ENCODE results near the gene NHS. TPM values are rescaled to one million over a fixed set of nuclear protein-coding genes. Genes with fewer than 3 reads are reported as not detected.

NHS gene
- total RNA-seq, 2 donors from 2014 or later = 1.2 to 2.7 TPM

GRCh38 chrX:17542123-17542522 lies 167.1 kb downstream of the NHS start:
- no peaks in the 10 kb centered on the region for H3K9me3 Mint-ChIP-seq
- ATAC-seq (no peak), DNase-seq (ENCODE audit: low spot score in 2 of 2) (no peak)
- no peak overlapping the region for H3K27ac Mint-ChIP-seq
- H3K36me3 Mint-ChIP-seq = no peaks in the 10 kb centered on the region

GRCh38 chrX:17544821-17545220 lies 169.8 kb downstream of the NHS start:
- DNase-seq (ENCODE audit: low spot score in 2 of 2) (no peak), ATAC-seq (no peak)
- Mint-ChIP-seq H3K36me3 (no peaks in the 10 kb centered on the region), H3K9me3 (no peaks in the 10 kb centered on the region), H3K27ac (no peak overlapping the region)

GRCh38 chrX:17546356-17546755 lies 171.4 kb downstream of the NHS start:
- Mint-ChIP-seq H3K27ac (no peak overlapping the region), H3K36me3 (no peaks in the 10 kb centered on the region), H3K9me3 (no peaks in the 10 kb centered on the region)
- ATAC-seq (no peak), DNase-seq (ENCODE audit: low spot score in 2 of 2) (no peak)

- no peak for DNase-seq (ENCODE audit: low spot score in 2 of 2)
- Mint-ChIP-seq H3K9me3 (no peaks in the 10 kb centered on the region), H3K27ac (no peak overlapping the region)
Measured at GRCh38 chrX:17547658-17548057, 172.7 kb downstream of the NHS start.

GRCh38 chrX:17549107-17549651 lies 174.2 kb downstream of the NHS start:
- no peak for ATAC-seq
- no peak for DNase-seq (ENCODE audit: low spot score in 2 of 2)
- H3K9me3 Mint-ChIP-seq = no peaks in the 10 kb centered on the region
- no peaks in the 10 kb centered on the region for H3K36me3 Mint-ChIP-seq
- H3K27ac Mint-ChIP-seq = no peak overlapping the region

More at GRCh38 chrX:17547658-17548057, 172.7 kb downstream of the NHS start:
- no peaks in the 10 kb centered on the region for H3K36me3 Mint-ChIP-seq
- no peak for ATAC-seq

GRCh38 chrX:17550011-17550410 lies 175.0 kb downstream of the NHS start:
- Mint-ChIP-seq H3K27ac (no peak overlapping the region), H3K9me3 (no peaks in the 10 kb centered on the region), H3K36me3 (no peaks in the 10 kb centered on the region)
- ATAC-seq (no peak), DNase-seq (ENCODE audit: low spot score in 2 of 2) (no peak)

- Mint-ChIP-seq H3K27ac (no peak overlapping the region), H3K36me3 (no peaks in the 10 kb centered on the region), H3K9me3 (no peaks in the 10 kb centered on the region)
- ATAC-seq (no peak), DNase-seq (ENCODE audit: low spot score in 2 of 2) (no peak)
Measured at GRCh38 chrX:17552044-17552650, 177.1 kb downstream of the NHS start.

GRCh38 chrX:17553469-17553868 lies 178.5 kb downstream of the NHS start:
- H3K27ac Mint-ChIP-seq = no peak overlapping the region
- no peaks in the 10 kb centered on the region for H3K9me3 Mint-ChIP-seq
- no peak for DNase-seq (ENCODE audit: low spot score in 2 of 2)
- ATAC-seq = no peak
- no peaks in the 10 kb centered on the region for H3K36me3 Mint-ChIP-seq

GRCh38 chrX:17553961-17554482 lies 179.0 kb downstream of the NHS start:
- ATAC-seq (no peak), DNase-seq (ENCODE audit: low spot score in 2 of 2) (no peak)
- no peaks in the 10 kb centered on the region for H3K36me3 Mint-ChIP-seq
- H3K27ac Mint-ChIP-seq = no peak overlapping the region
- no peaks in the 10 kb centered on the region for H3K9me3 Mint-ChIP-seq

- no peaks in the 10 kb centered on the region for H3K9me3 Mint-ChIP-seq
- H3K36me3 Mint-ChIP-seq = no peaks in the 10 kb centered on the region
Measured at GRCh38 chrX:17554914-17555313, 179.9 kb downstream of the NHS start.

GRCh38 chrX:17555846-17556245 lies 180.8 kb downstream of the NHS start:
- no peak for DNase-seq (ENCODE audit: low spot score in 2 of 2)
- Mint-ChIP-seq H3K36me3 (no peaks in the 10 kb centered on the region), H3K27ac (no peak overlapping the region), H3K9me3 (no peaks in the 10 kb centered on the region)
- ATAC-seq = no peak

More at GRCh38 chrX:17554914-17555313, 179.9 kb downstream of the NHS start:
- DNase-seq (ENCODE audit: low spot score in 2 of 2) = no peak
- no peak for ATAC-seq
- no peak overlapping the region for H3K27ac Mint-ChIP-seq

GRCh38 chrX:17559728-17560379 lies 184.9 kb downstream of the NHS start:
- Mint-ChIP-seq H3K36me3 (no peaks in the 10 kb centered on the region), H3K9me3 (no peaks in the 10 kb centered on the region), H3K27ac (no peak overlapping the region)
- DNase-seq (ENCODE audit: low spot score in 2 of 2) (no peak), ATAC-seq (no peak)

- H3K36me3 Mint-ChIP-seq = no peaks in the 10 kb centered on the region
- ATAC-seq (no peak), DNase-seq (ENCODE audit: low spot score in 2 of 2) (no peak)
- H3K9me3 Mint-ChIP-seq = no peaks in the 10 kb centered on the region
- no peak overlapping the region for H3K27ac Mint-ChIP-seq
Measured at GRCh38 chrX:17560385-17560784, 185.4 kb downstream of the NHS start.

- H3K27ac Mint-ChIP-seq = no peak overlapping the region
- no peaks in the 10 kb centered on the region for H3K36me3 Mint-ChIP-seq
- ATAC-seq = no peak
- H3K9me3 Mint-ChIP-seq = no peaks in the 10 kb centered on the region
- DNase-seq (ENCODE audit: low spot score in 2 of 2) = no peak
Measured at GRCh38 chrX:17563076-17563475, 188.1 kb downstream of the NHS start.

- no peak for DNase-seq (ENCODE audit: low spot score in 2 of 2)
- no peaks in the 10 kb centered on the region for H3K9me3 Mint-ChIP-seq
- H3K27ac Mint-ChIP-seq = no peak overlapping the region
- no peak for ATAC-seq
- no peaks in the 10 kb centered on the region for H3K36me3 Mint-ChIP-seq
Measured at GRCh38 chrX:17563515-17563914, 188.5 kb downstream of the NHS start.

- ATAC-seq (no peak), DNase-seq (ENCODE audit: low spot score in 2 of 2) (no peak)
- H3K9me3 Mint-ChIP-seq = no peaks in the 10 kb centered on the region
- no peaks in the 10 kb centered on the region for H3K36me3 Mint-ChIP-seq
- no peak overlapping the region for H3K27ac Mint-ChIP-seq
Measured at GRCh38 chrX:17564689-17565409, 189.8 kb downstream of the NHS start.

- Mint-ChIP-seq H3K27ac (no peak overlapping the region), H3K9me3 (no peaks in the 10 kb centered on the region), H3K36me3 (no peaks in the 10 kb centered on the region)
- ATAC-seq = no peak
- no peak for DNase-seq (ENCODE audit: low spot score in 2 of 2)
Measured at GRCh38 chrX:17566740-17567139, 191.7 kb downstream of the NHS start.

All from activated naive CD4-positive, alpha-beta T cell treated with anti-CD3 and anti-CD28 coated beads, Interleukin-2, amount 50 U/mL, for 72 hours (primary cell).